Stimulated activated CD4-positive, alpha-beta T cell treated with anti-CD3 and anti-CD28 coated beads, Interleukin-12 subunit alpha, Interleukin-12 subunit beta, amount 100 ng/mL, for 48 hours (primary cell): ENCODE results near the gene FAM171A2.
"Not testable (repeated sequence)": the region's sequence is repeated elsewhere in the genome, so short reads cannot be mapped to it uniquely, and the experiment has no call there.

Experiments
- DNase-seq, 3 donors: peaks; one replicate each; pipeline ENCODE4 v3.0.0-alpha.2; 2020; ENCODE audit warnings: low read depth in 2 of 3, low spot score in 1 of 3

Gene FAM171A2

GRCh38 chr17:44347206-44348055 lies 16.2 kb downstream of the FAM171A2 start:
- DNase-seq: not testable (repeated sequence)

GRCh38 chr17:44346064-44346844 lies 17.4 kb downstream of the FAM171A2 start:
- DNase-seq: no peak

GRCh38 chr17:44345454-44346026 lies 18.1 kb downstream of the FAM171A2 start:
- no peak for DNase-seq

GRCh38 chr17:44344939-44345453 lies 18.7 kb downstream of the FAM171A2 start, which contains the start of gene GRN:
TSS of gene GRN (plus strand) at chr17:44345302. CDS start at chr17:44349165, 3,863 bp downstream.
- peak; percentile 81 to 87 (median 81) for DNase-seq

- no peak for DNase-seq
These were observed 20.0 kb downstream of the FAM171A2 start for GRCh38 chr17:44343510-44344209.

- DNase-seq: not testable (repeated sequence)
These were observed 23.1 kb downstream of the FAM171A2 start for GRCh38 chr17:44340553-44340952.

- no peak for DNase-seq
These were observed 25.0 kb downstream of the FAM171A2 start for GRCh38 chr17:44338702-44339101.

GRCh38 chr17:44335968-44336367 lies 27.7 kb downstream of the FAM171A2 start:
- no peak for DNase-seq

- no peak for DNase-seq
These were observed 28.1 kb downstream of the FAM171A2 start for GRCh38 chr17:44335564-44335963.

GRCh38 chr17:44334727-44335126 lies 28.9 kb downstream of the FAM171A2 start:
- no peak for DNase-seq

- no peak for DNase-seq
These were observed 29.3 kb downstream of the FAM171A2 start for GRCh38 chr17:44334315-44334714.

GRCh38 chr17:44333371-44333770 lies 30.3 kb downstream of the FAM171A2 start:
- DNase-seq: no peak

- DNase-seq: peak in 2 of 3 donors; percentile 64 to 91
These were observed 32.3 kb downstream of the FAM171A2 start for GRCh38 chr17:44331249-44331760.

- not testable (repeated sequence) for DNase-seq
These were observed 33.4 kb downstream of the FAM171A2 start for GRCh38 chr17:44330263-44330662.

GRCh38 chr17:44329516-44329915 lies 34.1 kb downstream of the FAM171A2 start:
- not testable (repeated sequence) for DNase-seq

- no peak for DNase-seq
These were observed 35.8 kb downstream of the FAM171A2 start for GRCh38 chr17:44327715-44328449.

- DNase-seq: peak; percentile 84 to 89 (median 88)
These were observed 36.7 kb downstream of the FAM171A2 start for GRCh38 chr17:44326861-44327444.

GRCh38 chr17:44324571-44325275 lies 38.9 kb downstream of the FAM171A2 start, which contains the start of gene SLC25A39:
TSS of gene SLC25A39 (minus strand) at chr17:44324823. CDS start at chr17:44323562, 1,261 bp downstream.
- DNase-seq: peak; percentile 89 to 96 (median 94)
